PC-3 (cell line): ENCODE measurements around the gene CES2. TPM values are rescaled to one million over a fixed set of nuclear protein-coding genes. Genes with fewer than 3 reads are reported as not detected.
A peak's percentile ranks its signal among the peaks of the same experiment; 100 is the strongest.

Experiments
- ATAC-seq: fragments of 200-7000 bp; cut with Tn5 transposase; 2 replicates; pipeline ENCODE4 v1.9.1; 2020; ENCODE audit warnings: mild to moderate bottlenecking, moderate library complexity
- BruUV-seq: library from RNA; stranded (reverse); fragments of 400-500 nt; replicated peaks from 2 replicates; lab custom pipeline; 2021; lab: Mats Ljungman, UMichigan
- CTCF ChIA-PET: fragments of 300-600 bp; sonication (Branson Sonifier 250); formaldehyde crosslinking; loops from one replicate; lab custom pipeline; 2022; ENCODE audit warnings: antibody characterized with exemption; lab: Charles Lee
- POLR2A ChIA-PET: fragments of 300-600 bp; sonication (Branson Sonifier 250); formaldehyde crosslinking; loops from one replicate; lab custom pipeline; 2022; ENCODE audit warnings: antibody characterized with exemption; ENCODE audit not compliant: unreplicated experiment; lab: Charles Lee
- DNase-seq: peaks from one replicate; pipeline ENCODE4 v3.0.0-alpha.2; 2015
- H2AFZ ChIP-seq: fragments of 300-600 bp; sonication (generic); 2 replicates; pipeline ENCODE4 v1.6.0; 2016; ENCODE audit warnings: antibody characterized with exemption, low read length
- H3F3A ChIP-seq: fragments of 300-600 bp; sonication (generic); one replicate; pipeline ENCODE4 v1.6.0; 2017; ENCODE audit warnings: antibody characterized with exemption, low read length, control low read depth, mild to moderate bottlenecking; ENCODE audit not compliant: unreplicated experiment
- H3K27ac ChIP-seq: fragments of 300-600 bp; sonication (generic); 2 replicates; pipeline ENCODE4 v1.5.1; 2016; ENCODE audit warnings: mild to moderate bottlenecking, low read length
- H3K27me3 ChIP-seq: fragments of 300-600 bp; sonication (generic); 2 replicates; pipeline ENCODE4 v1.6.1; 2016; ENCODE audit warnings: low read length, mixed read lengths
- H3K36me3 ChIP-seq: fragments of 300-600 bp; sonication (generic); 2 replicates; pipeline ENCODE4 v1.6.1; 2016; ENCODE audit warnings: low read depth, mixed run types, low read length, mixed read lengths
- H3K4me1 ChIP-seq: fragments of 300-600 bp; sonication (generic); 2 replicates; pipeline ENCODE4 v1.5.1; 2016; ENCODE audit warnings: low read length; ENCODE audit not compliant: insufficient read depth
- H3K4me2 ChIP-seq: fragments of 300-600 bp; sonication (generic); 2 replicates; pipeline ENCODE4 v1.6.0; 2016; ENCODE audit warnings: low read length
- H3K4me3 ChIP-seq: fragments of 300-600 bp; sonication (generic); 2 replicates; pipeline ENCODE4 v1.5.1; 2016; ENCODE audit warnings: mild to moderate bottlenecking, low read length, mixed read lengths
- H3K79me2 ChIP-seq: fragments of 300-600 bp; sonication (generic); 2 replicates; pipeline ENCODE4 v1.6.1; 2017; ENCODE audit warnings: low read length, mixed read lengths
- H3K9ac ChIP-seq: fragments of 300-600 bp; sonication (generic); 2 replicates; pipeline ENCODE4 v1.6.0; 2016; ENCODE audit warnings: mild to moderate bottlenecking, low read length
- H3K9me2 ChIP-seq: fragments of 300-600 bp; sonication (generic); replicated peaks from 2 replicates; pipeline ENCODE4 v1.6.1; 2016; ENCODE audit warnings: mixed run types, low read length, mixed read lengths
- H3K9me3 ChIP-seq: fragments of 300-600 bp; sonication (generic); 2 replicates; pipeline ENCODE4 v1.6.1; 2016; ENCODE audit warnings: low read length, mixed read lengths
- H4K20me1 ChIP-seq: fragments of 300-600 bp; sonication (generic); 2 replicates; pipeline ENCODE4 v1.6.1; 2016; ENCODE audit warnings: low read length, mixed read lengths
- EZH2 ChIP-seq: fragments of 300-600 bp; sonication (generic); IDR thresholded peaks from one replicate; pipeline ENCODE4 v1.6.1; 2017; ENCODE audit warnings: antibody characterized with exemption, mild to moderate bottlenecking, low read length; ENCODE audit not compliant: unreplicated experiment
- EZH2phosphoT487 ChIP-seq: fragments of 300-600 bp; sonication (generic); IDR thresholded peaks from 2 replicates; pipeline ENCODE4 v1.6.1; 2018; ENCODE audit warnings: mild to moderate bottlenecking, antibody characterized with exemption, low read length, borderline replicate concordance
- intact Hi-C: fragments of 100-400 bp; cut with micrococcal nuclease; formaldehyde crosslinking; loops from 2 replicates; pipeline ENCODE4 v1.9.0; 2023
- total RNA-seq: library from RNA; depleted of rRNA; stranded (reverse); fragments of >200 nt; gene quantifications from 2 replicates; pipeline ENCODE4 v1.2.3, GENCODE V29; 2014
- TF ChIP-seq, protein P1 (sequence below): fragments of 300-600 bp; sonication (generic); conservative IDR thresholded peaks from 2 replicates; pipeline ENCODE4 v1.5.1; 2017; ENCODE audit warnings: antibody characterized with exemption, low read depth, mild to moderate bottlenecking, low read length

Gene CES2
- total RNA-seq, 1 experiment from 2014 or later: 15.8 TPM

DNA sequence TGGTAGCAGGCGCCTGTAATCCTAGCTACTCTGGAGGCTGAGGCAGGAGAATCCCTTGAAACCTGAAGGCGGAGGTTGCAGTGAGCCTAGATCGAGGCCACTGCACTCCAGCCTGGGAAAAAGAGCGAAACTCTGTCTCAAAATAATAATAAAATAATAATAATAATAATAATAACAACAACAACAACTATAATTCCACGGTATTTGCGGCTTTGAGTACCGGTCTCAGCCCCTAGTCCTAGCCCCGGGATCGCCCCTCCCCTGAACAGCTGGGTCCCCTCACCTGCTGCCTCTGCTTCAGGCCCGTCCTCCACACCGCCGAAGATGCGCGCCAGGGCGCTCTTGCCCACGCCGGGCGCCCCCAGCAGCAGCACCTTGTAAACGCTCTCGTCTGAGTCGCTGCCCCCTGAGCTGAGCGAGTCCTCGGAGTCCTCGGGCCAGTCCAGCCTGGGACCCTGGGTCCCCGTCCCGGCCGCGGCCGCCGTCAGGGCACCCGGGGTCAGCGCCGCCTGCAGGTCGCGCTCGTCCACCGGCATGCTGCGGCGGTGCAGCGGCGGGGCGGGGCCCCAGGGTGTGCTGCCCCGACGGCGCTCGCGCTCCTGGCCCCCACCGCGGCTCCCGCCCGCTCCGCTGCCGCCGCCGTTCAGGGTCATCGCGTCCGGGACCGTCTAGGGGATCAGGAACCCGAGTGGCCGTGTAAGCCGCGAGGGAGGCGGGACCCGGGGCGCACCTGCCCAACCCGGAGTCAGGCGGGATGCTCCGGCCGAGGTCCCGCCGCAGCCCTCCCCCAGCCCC lies 10.6 kb upstream of the CES2 start:
- no peaks in the 10 kb centered on the region; the same call in 1 of the 2 replicates for H3K36me3 ChIP-seq
- ChIA-PET CTCF (no interaction called here), POLR2A (no interaction called here)
- no TSS peak for BruUV-seq
- H3K4me2 ChIP-seq: peak overlapping the region; percentile 80
- H3K9me3 ChIP-seq: no peaks in the 10 kb centered on the region
- H3K27me3 ChIP-seq: peaks cover 13% of the 10 kb centered on the region
- H3K9me2 ChIP-seq: no peaks in the 10 kb centered on the region
- peak overlapping the region; percentile 64; the same call in 1 of the 2 replicates for H2AFZ ChIP-seq
- no peak for TF ChIP-seq EZH2
- 0 out of 2 replicates have a peak, but pooled peaks have one; percentile 5 for TF ChIP-seq EZH2phosphoT487
- TF ChIP-seq, protein P1, sequence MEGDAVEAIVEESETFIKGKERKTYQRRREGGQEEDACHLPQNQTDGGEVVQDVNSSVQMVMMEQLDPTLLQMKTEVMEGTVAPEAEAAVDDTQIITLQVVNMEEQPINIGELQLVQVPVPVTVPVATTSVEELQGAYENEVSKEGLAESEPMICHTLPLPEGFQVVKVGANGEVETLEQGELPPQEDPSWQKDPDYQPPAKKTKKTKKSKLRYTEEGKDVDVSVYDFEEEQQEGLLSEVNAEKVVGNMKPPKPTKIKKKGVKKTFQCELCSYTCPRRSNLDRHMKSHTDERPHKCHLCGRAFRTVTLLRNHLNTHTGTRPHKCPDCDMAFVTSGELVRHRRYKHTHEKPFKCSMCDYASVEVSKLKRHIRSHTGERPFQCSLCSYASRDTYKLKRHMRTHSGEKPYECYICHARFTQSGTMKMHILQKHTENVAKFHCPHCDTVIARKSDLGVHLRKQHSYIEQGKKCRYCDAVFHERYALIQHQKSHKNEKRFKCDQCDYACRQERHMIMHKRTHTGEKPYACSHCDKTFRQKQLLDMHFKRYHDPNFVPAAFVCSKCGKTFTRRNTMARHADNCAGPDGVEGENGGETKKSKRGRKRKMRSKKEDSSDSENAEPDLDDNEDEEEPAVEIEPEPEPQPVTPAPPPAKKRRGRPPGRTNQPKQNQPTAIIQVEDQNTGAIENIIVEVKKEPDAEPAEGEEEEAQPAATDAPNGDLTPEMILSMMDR: peak; percentile 41; the same call in 1 of the 2 replicates
- no peaks in the 10 kb centered on the region for H3F3A ChIP-seq
- H3K79me2 ChIP-seq: no peaks in the 10 kb centered on the region
- DNase-seq: peak; percentile 23
- peak; percentile 65 for ATAC-seq
- H3K4me1 ChIP-seq: peaks cover 6% of the 10 kb centered on the region; the same call in 1 of the 2 replicates
- H4K20me1 ChIP-seq: no peaks in the 10 kb centered on the region
- peak overlapping the region; percentile 61 for H3K4me3 ChIP-seq
- no peak overlapping the region for H3K9ac ChIP-seq
- H3K27ac ChIP-seq: no peak overlapping the region
- intact Hi-C loops: no loop called here

DNA sequence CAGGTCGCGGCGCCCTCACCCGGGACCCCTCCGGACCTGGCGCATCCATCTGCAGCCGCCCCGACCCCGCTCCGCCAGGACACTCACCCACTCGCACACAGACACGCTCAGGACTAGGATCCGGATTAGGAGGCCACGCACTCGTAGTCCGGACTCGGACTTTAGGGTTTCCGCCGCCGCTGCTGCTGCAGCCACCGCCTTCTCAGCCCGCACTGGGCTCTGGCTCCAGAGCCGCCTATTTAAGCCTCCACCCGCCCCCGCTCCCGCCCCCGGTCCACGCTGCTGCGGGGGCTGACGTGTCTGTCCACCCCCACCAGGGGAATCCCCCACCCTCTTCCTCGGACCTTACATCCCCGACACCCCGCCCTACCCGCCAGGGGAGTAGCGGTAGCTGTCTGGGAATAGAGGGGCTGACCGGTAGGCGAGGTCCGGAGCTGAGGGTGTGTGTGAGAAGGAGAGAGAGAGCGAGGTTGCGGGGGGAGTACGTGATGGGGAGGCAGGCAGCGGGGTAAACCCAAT lies 9.9 kb upstream of the CES2 start, which contains the start of gene RRAD:
RRAD (minus strand) TSS at position 214 of the 519 bp plus-strand sequence. CDS start 356 bp downstream, outside the sequence.
- Histone ChIP-seq H3K4me3 (peak within 1 kb of the TSS; percentile 61), H3K36me3 (no peaks in the 10 kb centered on the region; the same call in 1 of the 2 replicates), H4K20me1 (no peaks in the 10 kb centered on the region), H3K27ac (no peak within 1 kb of the TSS), H3K4me2 (peak within 1 kb of the TSS; percentile 80), H3K27me3 (peaks cover 13% of the 10 kb centered on the region), H2AFZ (peak within 1 kb of the TSS; percentile 64; the same call in 1 of the 2 replicates), H3K9me3 (no peaks in the 10 kb centered on the region), H3K79me2 (no peaks in the 10 kb centered on the region), H3K4me1 (peaks cover 7% of the 10 kb centered on the region; the same call in 1 of the 2 replicates), H3F3A (no peaks in the 10 kb centered on the region), H3K9me2 (no peaks in the 10 kb centered on the region), H3K9ac (no peak within 1 kb of the TSS)
- intact Hi-C loops: no loop called here
- no TSS peak for BruUV-seq
- ChIA-PET CTCF (no interaction called here), POLR2A (no interaction called here)
- DNase-seq (no peak), ATAC-seq (peak; percentile 21; the same call in 1 of the 2 replicates)
- TF ChIP-seq, protein P1: no peak
- peak; percentile 69 for TF ChIP-seq EZH2
